ENCODE results near the gene CCDC85C.

The CCDC85C gene

DNA sequence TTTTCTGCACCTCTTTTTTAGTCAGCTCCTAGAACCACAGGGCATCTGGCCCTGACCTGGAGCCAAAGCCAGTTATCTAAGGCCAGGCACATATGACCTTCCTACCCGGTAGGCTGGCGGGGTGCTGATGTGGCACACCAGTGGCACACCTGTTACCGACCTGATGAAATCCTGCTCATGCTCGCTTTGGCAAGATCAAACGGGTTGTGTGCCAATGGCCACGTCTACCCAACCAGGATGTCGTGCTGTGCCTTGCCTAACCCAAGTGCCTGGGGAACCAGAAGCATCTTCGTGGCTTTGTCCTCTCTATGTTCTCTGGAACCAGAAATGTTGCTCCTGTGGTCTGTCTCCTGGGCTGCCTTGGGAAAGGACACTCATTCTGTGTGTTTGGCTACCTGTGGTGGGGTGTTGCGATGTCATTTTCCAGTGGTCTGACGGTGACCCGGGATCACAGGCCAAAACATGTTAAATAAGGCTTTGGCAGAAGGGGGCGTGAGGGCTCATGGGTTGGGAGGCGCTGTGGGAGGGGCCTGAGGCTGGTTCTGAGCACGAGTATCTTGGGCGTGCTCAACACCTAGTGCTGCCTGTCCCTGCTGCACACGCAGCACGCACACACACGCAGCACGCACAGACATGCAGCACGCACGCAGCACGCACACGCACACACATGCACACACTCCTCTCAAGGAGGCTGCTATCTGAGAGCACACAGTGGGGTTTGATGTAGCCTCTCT lies 94.9 kb downstream of the CCDC85C start:
- DNase-seq (ENCODE audit: low spot score) = peak; percentile 15
- peak overlapping the region; percentile 62 for H3K27ac ChIP-seq
- TF ChIP-seq, protein P1, sequence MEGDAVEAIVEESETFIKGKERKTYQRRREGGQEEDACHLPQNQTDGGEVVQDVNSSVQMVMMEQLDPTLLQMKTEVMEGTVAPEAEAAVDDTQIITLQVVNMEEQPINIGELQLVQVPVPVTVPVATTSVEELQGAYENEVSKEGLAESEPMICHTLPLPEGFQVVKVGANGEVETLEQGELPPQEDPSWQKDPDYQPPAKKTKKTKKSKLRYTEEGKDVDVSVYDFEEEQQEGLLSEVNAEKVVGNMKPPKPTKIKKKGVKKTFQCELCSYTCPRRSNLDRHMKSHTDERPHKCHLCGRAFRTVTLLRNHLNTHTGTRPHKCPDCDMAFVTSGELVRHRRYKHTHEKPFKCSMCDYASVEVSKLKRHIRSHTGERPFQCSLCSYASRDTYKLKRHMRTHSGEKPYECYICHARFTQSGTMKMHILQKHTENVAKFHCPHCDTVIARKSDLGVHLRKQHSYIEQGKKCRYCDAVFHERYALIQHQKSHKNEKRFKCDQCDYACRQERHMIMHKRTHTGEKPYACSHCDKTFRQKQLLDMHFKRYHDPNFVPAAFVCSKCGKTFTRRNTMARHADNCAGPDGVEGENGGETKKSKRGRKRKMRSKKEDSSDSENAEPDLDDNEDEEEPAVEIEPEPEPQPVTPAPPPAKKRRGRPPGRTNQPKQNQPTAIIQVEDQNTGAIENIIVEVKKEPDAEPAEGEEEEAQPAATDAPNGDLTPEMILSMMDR (conservative IDR thresholded peaks at IDR 0.05; ENCODE audit: low read depth) = no peak
- ChIA-PET POLR2A (ENCODE audit: low non-redundant PET) (no interaction called here), CTCF (interaction anchor here (0.7 kb wide), 1 partner anchor 65 kb away, joined by 3 read pairs; no protein-coding TSS in a partner anchor)

DNA sequence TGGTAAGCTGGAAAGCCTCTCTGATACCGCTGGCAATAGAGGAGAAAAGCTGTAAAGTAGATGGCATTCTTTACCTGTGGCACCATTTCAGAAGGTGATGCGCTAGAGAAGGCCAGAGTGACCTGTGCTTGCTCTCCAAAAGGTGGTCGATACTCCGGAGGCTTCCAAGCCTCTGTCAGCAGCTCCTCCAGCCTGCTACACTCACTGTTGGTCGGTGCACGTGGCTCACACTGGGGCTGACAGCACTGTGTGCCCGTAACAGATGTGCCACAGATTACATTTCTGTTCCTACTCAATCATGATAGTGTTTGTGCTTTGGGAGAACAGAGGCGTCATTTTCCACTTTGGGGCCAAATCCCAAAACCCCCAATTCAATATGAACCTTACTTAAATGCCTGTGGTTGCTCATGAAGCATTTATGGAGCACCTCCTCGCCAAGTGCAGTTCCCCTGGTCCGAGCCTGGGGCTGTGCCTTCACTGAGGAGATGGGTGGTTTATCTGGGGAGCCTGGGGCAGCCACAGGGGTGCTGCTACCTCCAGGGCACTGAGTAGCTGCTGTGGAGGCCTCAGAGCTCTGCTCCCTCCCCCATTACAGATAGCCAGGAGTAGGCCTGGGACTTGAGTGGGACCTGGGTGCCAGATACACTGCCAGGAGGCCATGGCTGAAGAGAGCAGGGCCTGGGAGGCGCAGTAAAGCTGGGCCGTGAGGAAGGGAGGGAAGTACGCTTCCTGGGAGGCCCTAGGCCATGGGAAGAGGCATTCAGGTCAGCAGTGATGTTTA lies 96.0 kb downstream of the CCDC85C start:
- H3K27ac ChIP-seq = peak overlapping the region; percentile 62
- no peak for DNase-seq (ENCODE audit: low spot score)
- TF ChIP-seq, protein P1 (conservative IDR thresholded peaks at IDR 0.05; ENCODE audit: low read depth) = no peak
- POLR2A ChIA-PET (ENCODE audit: low non-redundant PET) = no interaction called here
- CTCF ChIA-PET = no interaction called here

DNA sequence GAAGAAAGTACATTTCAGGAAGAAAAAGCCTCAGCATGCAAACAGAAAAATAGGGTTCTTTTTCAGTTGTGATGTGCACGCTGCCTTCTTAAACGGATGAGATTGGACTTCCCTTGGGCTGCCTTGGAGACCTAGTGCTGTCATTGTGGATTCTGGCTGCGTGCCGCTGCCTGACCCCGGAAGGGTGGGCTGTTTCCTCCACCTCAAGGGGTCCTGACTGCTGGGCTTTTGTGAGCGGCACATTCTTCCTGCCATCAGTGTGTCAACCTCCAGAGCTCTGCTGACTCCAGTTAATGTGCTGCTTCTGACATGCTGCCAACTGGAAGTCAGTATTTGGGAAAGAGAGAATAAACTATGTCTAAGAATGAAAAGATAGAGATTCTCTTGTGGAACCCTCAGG lies 97.7 kb downstream of the CCDC85C start:
- TF ChIP-seq, protein P1 (conservative IDR thresholded peaks at IDR 0.05; ENCODE audit: low read depth) = no peak
- DNase-seq (ENCODE audit: low spot score) = no peak
- no peak overlapping the region for H3K27ac ChIP-seq
- POLR2A ChIA-PET (ENCODE audit: low non-redundant PET) = no interaction called here
- CTCF ChIA-PET = no interaction called here

DNA sequence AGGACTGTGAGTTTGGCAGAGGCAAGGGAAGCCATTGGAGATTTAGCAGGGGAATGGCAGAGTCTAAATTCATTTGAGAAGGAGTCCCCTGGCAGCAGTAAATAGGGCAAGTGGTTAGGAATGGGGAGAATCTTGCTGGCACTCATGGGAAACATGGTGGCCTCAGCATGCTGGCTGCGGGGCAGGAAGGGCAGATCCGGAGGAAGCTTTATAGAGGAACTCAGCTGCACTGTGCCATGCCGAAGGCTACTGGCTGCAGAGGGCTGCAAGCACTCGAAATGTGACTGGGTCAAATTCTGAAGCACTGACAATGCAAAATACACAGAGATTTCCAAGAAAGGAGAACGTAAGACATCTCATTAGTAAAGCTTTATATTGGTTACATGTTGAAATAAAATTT lies 98.9 kb downstream of the CCDC85C start:
- ChIA-PET CTCF (interaction anchor here (0.6 kb wide), 1 partner anchor 60 kb away, joined by 5 read pairs; no protein-coding TSS in a partner anchor), POLR2A (ENCODE audit: low non-redundant PET) (no interaction called here)
- no peak overlapping the region for H3K27ac ChIP-seq
- TF ChIP-seq, protein P1 (conservative IDR thresholded peaks at IDR 0.05; ENCODE audit: low read depth) = no peak
- no peak for DNase-seq (ENCODE audit: low spot score)

DNA sequence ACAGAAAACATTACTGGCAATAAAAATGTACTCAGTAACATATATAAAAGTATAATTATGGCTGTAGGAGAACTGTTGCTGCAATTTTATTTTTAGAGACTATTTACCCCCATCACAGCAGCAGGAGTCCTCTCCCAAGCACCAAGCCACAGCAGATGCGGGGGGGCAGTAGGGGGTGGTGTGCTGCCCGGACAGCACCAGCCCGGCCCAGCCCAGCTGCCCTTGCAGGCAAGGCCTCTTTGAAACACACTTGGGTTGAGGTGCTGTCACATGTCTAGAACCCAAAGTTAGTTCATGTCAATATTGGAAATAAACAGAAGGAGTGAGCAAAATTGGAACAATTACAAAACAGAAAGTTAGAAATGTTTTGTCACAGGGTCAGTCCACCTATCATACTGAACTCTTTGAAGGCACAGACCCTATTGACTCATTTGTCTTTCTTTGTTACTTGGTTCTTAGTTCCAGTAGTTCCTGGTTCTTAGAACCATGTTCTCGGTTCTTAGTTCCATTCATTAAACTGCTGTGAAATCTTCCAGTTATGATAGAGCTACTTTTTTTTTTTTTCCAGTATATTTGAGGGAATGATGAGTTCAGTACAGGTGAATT lies 100.1 kb downstream of the CCDC85C start:
- no peak overlapping the region for H3K27ac ChIP-seq
- ChIA-PET CTCF (interaction anchor here (0.6 kb wide), 1 partner anchor 717 kb away, joined by 5 read pairs; no protein-coding TSS in a partner anchor), POLR2A (ENCODE audit: low non-redundant PET) (no interaction called here)
- TF ChIP-seq, protein P1 (conservative IDR thresholded peaks at IDR 0.05; ENCODE audit: low read depth) = no peak
- DNase-seq (ENCODE audit: low spot score) = no peak

DNA sequence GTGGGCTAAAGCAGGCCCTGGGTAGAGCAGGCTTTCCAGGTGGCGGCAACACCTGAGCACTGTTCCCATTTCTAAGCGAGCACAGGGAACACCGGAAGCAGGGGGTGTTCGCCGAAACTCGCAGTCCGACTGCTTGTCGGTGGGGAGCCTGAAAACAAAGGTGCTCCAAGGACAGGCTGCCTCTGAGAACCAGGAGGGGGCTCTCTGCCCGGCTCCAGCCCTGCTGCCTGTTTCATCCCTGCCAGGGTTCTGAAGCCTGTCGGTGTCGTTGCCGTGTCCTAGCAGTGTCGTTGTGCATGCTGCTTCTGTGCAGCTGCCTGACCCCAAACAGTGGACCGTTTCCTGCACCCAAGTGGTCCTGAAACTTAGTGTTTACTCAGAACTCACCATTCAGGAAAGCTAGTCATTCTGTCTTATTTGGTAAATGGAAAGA lies 101.0 kb downstream of the CCDC85C start:
- H3K27ac ChIP-seq = no peak overlapping the region
- ChIA-PET CTCF (interaction anchor here (0.6 kb wide), 1 partner anchor 718 kb away, joined by 5 read pairs; no protein-coding TSS in a partner anchor), POLR2A (ENCODE audit: low non-redundant PET) (no interaction called here)
- no peak for DNase-seq (ENCODE audit: low spot score)
- TF ChIP-seq, protein P1 (conservative IDR thresholded peaks at IDR 0.05; ENCODE audit: low read depth) = no peak

Measured in RWPE1 (cell line).